ENCODE data around the gene APBB3. TPM values are rescaled to one million over a fixed set of nuclear protein-coding genes. Genes with fewer than 3 reads are reported as not detected.
A peak's percentile ranks its signal among the peaks of the same experiment; 100 is the strongest.

APBB3 gene
- total RNA-seq, 2 experiments from 2014 or later: 20.0 to 24.8 TPM

- Mint-ChIP-seq H3K36me3 (peaks cover 26% of the 10 kb centered on the region), H3K27me3 (no peaks in the 10 kb centered on the region), H3K4me1 (peaks cover 43% of the 10 kb centered on the region), H3K27ac (peak within 1 kb of the TSS; percentile 87), H3K9me3 (ENCODE audit: low read depth) (no peaks in the 10 kb centered on the region), H3K4me3 (peak within 1 kb of the TSS; percentile 79)
- DNase-seq: peak; percentile 94
- peak; percentile 96 for ATAC-seq
- CTCF ChIA-PET: interaction anchor here (0.7 to 1.3 kb wide), 10 partner anchors 8 to 313 kb away, joined by 3 to 13 read pairs (median 3); partner anchors contain the start of genes EIF4EBP3 and IK
Measured at GRCh38 chr5:140557136-140557805, 7.1 kb downstream of the APBB3 start, which contains the start of gene SRA1. Gene SRA1, minus strand, starts transcription at chr5:140557473. Its CDS starts 21 bp downstream, at chr5:140557452.

GRCh38 chr5:140556438-140556837, 8.0 kb downstream of the APBB3 start:
- Mint-ChIP-seq H3K4me1 (peaks cover 48% of the 10 kb centered on the region), H3K9me3 (ENCODE audit: low read depth) (no peaks in the 10 kb centered on the region), H3K4me3 (peak overlapping the region; percentile 79), H3K27ac (peak overlapping the region; percentile 87), H3K36me3 (peaks cover 30% of the 10 kb centered on the region), H3K27me3 (no peaks in the 10 kb centered on the region)
- peak; percentile 24 for ATAC-seq
- DNase-seq: peak; percentile 41
- CTCF ChIA-PET: interaction anchor here (1.1 to 1.5 kb wide), 2 partner anchors 9 to 154 kb away, joined by 3 to 5 read pairs; no protein-coding TSS in a partner anchor

- DNase-seq (peak; percentile 28), ATAC-seq (no peak)
- Mint-ChIP-seq H3K4me3 (peak overlapping the region; percentile 79), H3K27me3 (no peaks in the 10 kb centered on the region), H3K4me1 (peaks cover 52% of the 10 kb centered on the region), H3K36me3 (peaks cover 34% of the 10 kb centered on the region), H3K9me3 (ENCODE audit: low read depth) (no peaks in the 10 kb centered on the region), H3K27ac (peak overlapping the region; percentile 87)
- CTCF ChIA-PET: interaction anchor here (1.5 kb wide), 1 partner anchor 155 kb away, joined by 3 read pairs; no protein-coding TSS in a partner anchor
Measured at GRCh38 chr5:140555747-140556312, 8.6 kb downstream of the APBB3 start.

GRCh38 chr5:140554454-140554853, 9.9 kb downstream of the APBB3 start:
- H3K4me1 Mint-ChIP-seq: peaks cover 66% of the 10 kb centered on the region

GRCh38 chr5:140553657-140554056, 10.7 kb downstream of the APBB3 start:
- Mint-ChIP-seq H3K27me3 (no peaks in the 10 kb centered on the region), H3K4me1 (peaks cover 74% of the 10 kb centered on the region), H3K4me3 (peak overlapping the region; percentile 4), H3K36me3 (peaks cover 45% of the 10 kb centered on the region), H3K9me3 (ENCODE audit: low read depth) (no peaks in the 10 kb centered on the region), H3K27ac (peak overlapping the region; percentile 67)
- ATAC-seq (no peak), DNase-seq (peak; percentile 26)
- CTCF ChIA-PET: interaction anchor here (0.9 to 1.7 kb wide), 3 partner anchors 20 to 180 kb away, joined by 3 to 8 read pairs (median 5); no protein-coding TSS in a partner anchor

More at GRCh38 chr5:140554454-140554853, 9.9 kb downstream of the APBB3 start:
- Mint-ChIP-seq H3K27me3 (no peaks in the 10 kb centered on the region), H3K36me3 (peaks cover 45% of the 10 kb centered on the region), H3K9me3 (ENCODE audit: low read depth) (no peaks in the 10 kb centered on the region), H3K4me3 (peak overlapping the region; percentile 10), H3K27ac (peak overlapping the region; percentile 67)
- peak; percentile 22 for DNase-seq
- ATAC-seq: no peak
- CTCF ChIA-PET: no interaction called here

GRCh38 chr5:140551872-140552271, 12.5 kb downstream of the APBB3 start:
- CTCF ChIA-PET: interaction anchor here (1.7 kb wide), 1 partner anchor 83 kb away, joined by 8 read pairs; no protein-coding TSS in a partner anchor
- no peaks in the 10 kb centered on the region for H3K9me3 Mint-ChIP-seq (ENCODE audit: low read depth)
- H3K27me3 Mint-ChIP-seq: no peaks in the 10 kb centered on the region
- DNase-seq (peak; percentile 39), ATAC-seq (no peak)
- peaks cover 45% of the 10 kb centered on the region for H3K36me3 Mint-ChIP-seq
- H3K4me3 Mint-ChIP-seq: no peak overlapping the region
- no peak overlapping the region for H3K27ac Mint-ChIP-seq
- H3K4me1 Mint-ChIP-seq: peaks cover 79% of the 10 kb centered on the region

GRCh38 chr5:140550147-140551079, 14.0 kb downstream of the APBB3 start:
- Mint-ChIP-seq H3K4me1 (peaks cover 68% of the 10 kb centered on the region), H3K27me3 (no peaks in the 10 kb centered on the region), H3K36me3 (peaks cover 37% of the 10 kb centered on the region), H3K9me3 (ENCODE audit: low read depth) (no peaks in the 10 kb centered on the region), H3K4me3 (no peak overlapping the region), H3K27ac (peak overlapping the region; percentile 39)
- ATAC-seq (no peak), DNase-seq (peak; percentile 39)
- CTCF ChIA-PET: no interaction called here

- ATAC-seq (no peak), DNase-seq (peak; percentile 33)
- Mint-ChIP-seq H3K27ac (peak overlapping the region; percentile 39), H3K36me3 (peaks cover 37% of the 10 kb centered on the region), H3K4me3 (no peak overlapping the region), H3K27me3 (no peaks in the 10 kb centered on the region), H3K4me1 (peaks cover 61% of the 10 kb centered on the region), H3K9me3 (ENCODE audit: low read depth) (no peaks in the 10 kb centered on the region)
- CTCF ChIA-PET: interaction anchor here (2.0 to 2.6 kb wide), 3 partner anchors 8 to 89 kb away, joined by 8 to 16 read pairs (median 13); partner anchors contain the start of gene SRA1
Measured at GRCh38 chr5:140549237-140550144, 14.9 kb downstream of the APBB3 start.

- Mint-ChIP-seq H3K27me3 (no peaks in the 10 kb centered on the region), H3K36me3 (peaks cover 40% of the 10 kb centered on the region), H3K4me3 (no peak overlapping the region), H3K4me1 (peaks cover 54% of the 10 kb centered on the region), H3K9me3 (ENCODE audit: low read depth) (no peaks in the 10 kb centered on the region), H3K27ac (peak overlapping the region; percentile 91)
- ATAC-seq: no peak
- DNase-seq: no peak
- CTCF ChIA-PET: interaction anchor here (1.7 to 2.6 kb wide), 5 partner anchors 9 to 171 kb away, joined by 7 to 16 read pairs (median 9); partner anchors contain the start of gene SRA1
Measured at GRCh38 chr5:140548791-140549190, 15.6 kb downstream of the APBB3 start.

GRCh38 chr5:140548300-140548688, 16.1 kb downstream of the APBB3 start:
- CTCF ChIA-PET: interaction anchor here (1.1 to 2.6 kb wide), 11 partner anchors 9 to 311 kb away, joined by 3 to 16 read pairs (median 7); partner anchors contain the start of genes IK, NDUFA2 and SRA1
- Mint-ChIP-seq H3K36me3 (peaks cover 37% of the 10 kb centered on the region), H3K27me3 (no peaks in the 10 kb centered on the region), H3K9me3 (ENCODE audit: low read depth) (no peaks in the 10 kb centered on the region), H3K27ac (peak overlapping the region; percentile 91), H3K4me3 (peak overlapping the region; percentile 67), H3K4me1 (peaks cover 49% of the 10 kb centered on the region)
- ATAC-seq (no peak), DNase-seq (no peak)

GRCh38 chr5:140547508-140548299, 16.7 kb downstream of the APBB3 start, which contains the start of gene EIF4EBP3:
Gene EIF4EBP3, plus strand, starts transcription at chr5:140547662. Its CDS starts 76 bp downstream, at chr5:140547738.
- Mint-ChIP-seq H3K36me3 (peaks cover 31% of the 10 kb centered on the region), H3K9me3 (ENCODE audit: low read depth) (no peaks in the 10 kb centered on the region), H3K27ac (peak within 1 kb of the TSS; percentile 91), H3K27me3 (no peaks in the 10 kb centered on the region), H3K4me1 (peaks cover 43% of the 10 kb centered on the region), H3K4me3 (peak within 1 kb of the TSS; percentile 67)
- DNase-seq: peak; percentile 92
- ATAC-seq: peak; percentile 99
- CTCF ChIA-PET: interaction anchor here (0.8 to 2.6 kb wide), 14 partner anchors 10 to 310 kb away, joined by 3 to 16 read pairs (median 4); partner anchors contain the start of genes HARS1, HARS2, IK and NDUFA2

Data from activated CD8-positive, alpha-beta memory T cell treated with anti-CD3 and anti-CD28 coated beads, Interleukin-2, amount 10 ng/mL, durations not matched to agents 7 days and 5 days (primary cell).